NCI-H1930 (cell line): ENCODE data around the gene OPN1MW3.
"Not testable (repeated sequence)": the region's sequence is repeated elsewhere in the genome, so short reads cannot be mapped to it uniquely, and the experiment has no call there.

Source experiments
- DNase-seq, 2 experiments: peaks; one replicate each; lab custom pipeline; 2025; lab: John Stamatoyannopoulos, UW

The OPN1MW3 gene

GRCh38 chrX:154257282-154257681, at the start of gene OPN1MW3:
TSS of gene OPN1MW3 (plus strand) at chrX:154257582. CDS start at chrX:154257620, 38 bp downstream.
- not testable (repeated sequence) for DNase-seq

- DNase-seq, result not testable (repeated sequence)
Measured at GRCh38 chrX:154209670-154210418, 47.5 kb upstream of the OPN1MW3 start.

GRCh38 chrX:154211057-154211456, 46.3 kb upstream of the OPN1MW3 start:
- not testable (repeated sequence) for DNase-seq

- DNase-seq, result not testable (repeated sequence)
Measured at GRCh38 chrX:154211499-154211898, 45.9 kb upstream of the OPN1MW3 start.

- DNase-seq, result not testable (repeated sequence)
Measured at GRCh38 chrX:154219456-154219855, 37.9 kb upstream of the OPN1MW3 start, which contains the start of gene OPN1MW2. TSS of gene OPN1MW2 (plus strand) at chrX:154219756. CDS start at chrX:154219816, 60 bp downstream.

GRCh38 chrX:154225292-154225691, 32.1 kb upstream of the OPN1MW3 start:
- DNase-seq, result not testable (repeated sequence)

GRCh38 chrX:154226706-154227105, 30.7 kb upstream of the OPN1MW3 start:
- not testable (repeated sequence) for DNase-seq

- not testable (repeated sequence) for DNase-seq
Measured at GRCh38 chrX:154231443-154231842, 25.9 kb upstream of the OPN1MW3 start.

GRCh38 chrX:154233620-154234019, 23.8 kb upstream of the OPN1MW3 start:
- DNase-seq, result not testable (repeated sequence)

GRCh38 chrX:154238939-154239559, 18.3 kb upstream of the OPN1MW3 start:
- DNase-seq, result not testable (repeated sequence)

GRCh38 chrX:154239982-154240503, 17.3 kb upstream of the OPN1MW3 start:
- DNase-seq, result not testable (repeated sequence)

GRCh38 chrX:154247377-154248045, 9.9 kb upstream of the OPN1MW3 start:
- not testable (repeated sequence) for DNase-seq

GRCh38 chrX:154248076-154248475, 9.3 kb upstream of the OPN1MW3 start:
- DNase-seq, result not testable (repeated sequence)

GRCh38 chrX:154258711-154259110, 1.3 kb downstream of the OPN1MW3 start:
- not testable (repeated sequence) for DNase-seq

- DNase-seq, result not testable (repeated sequence)
Measured at GRCh38 chrX:154263072-154263471, 5.7 kb downstream of the OPN1MW3 start.

- not testable (repeated sequence) for DNase-seq
Measured at GRCh38 chrX:154269245-154269644, 11.9 kb downstream of the OPN1MW3 start.

- not testable (repeated sequence) for DNase-seq
Measured at GRCh38 chrX:154284489-154285338, 27.3 kb downstream of the OPN1MW3 start.

- DNase-seq, result not testable (repeated sequence)
Measured at GRCh38 chrX:154286406-154286805, 29.0 kb downstream of the OPN1MW3 start.

- no peak for DNase-seq
Measured at GRCh38 chrX:154294791-154295574, 37.6 kb downstream of the OPN1MW3 start, which contains the start of gene TEX28. TSS of gene TEX28 (minus strand) at chrX:154295124. CDS start at chrX:154292117, 3,007 bp downstream.

GRCh38 chrX:154295664-154296310, 38.4 kb downstream of the OPN1MW3 start, which contains the start of gene TKTL1:
TSS of gene TKTL1 (plus strand) at chrX:154295795. CDS start at chrX:154295860, 65 bp downstream.
- DNase-seq, result no peak
